ENCODE data around the gene PPIF.

Gene PPIF

DNA sequence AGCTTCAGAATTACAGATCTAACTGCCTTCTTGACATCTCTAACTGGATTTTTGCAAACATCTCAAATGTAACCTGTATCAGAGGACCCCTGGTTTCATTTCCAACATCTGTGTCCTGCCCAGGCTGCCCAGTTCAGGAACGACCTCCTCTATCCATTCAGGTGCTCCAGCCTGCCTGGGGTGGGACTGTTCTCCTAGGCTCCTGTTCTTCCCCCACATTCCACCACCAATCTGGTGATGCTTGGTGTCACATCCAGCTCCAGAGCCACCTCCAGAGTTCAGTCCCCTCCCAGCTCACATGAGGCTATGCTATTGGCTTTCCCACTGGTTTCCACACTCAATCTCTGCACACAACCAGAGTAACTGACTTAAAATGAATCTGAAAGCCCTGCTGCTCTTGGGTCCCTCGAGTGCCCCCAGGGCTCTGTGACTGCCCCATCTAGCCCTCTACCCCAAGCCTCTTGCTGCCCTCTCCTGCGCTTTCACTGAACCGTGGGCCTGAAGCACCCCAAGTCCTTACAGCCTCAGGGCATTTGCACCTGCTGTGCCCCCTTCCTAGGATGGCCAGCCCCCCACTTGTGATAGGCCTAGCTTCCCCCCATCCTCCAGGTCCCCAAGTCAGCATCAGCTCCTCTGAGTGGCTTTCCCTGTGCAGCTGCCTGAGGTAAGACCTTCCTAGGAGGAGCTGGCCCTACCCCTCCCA lies 46.1 kb downstream of the PPIF start:
- intact Hi-C loops (cut with DNase I): no loop called here
- DNase-seq: peak in 4 of 10 donors; percentile 2 to 35 (median 4)

DNA sequence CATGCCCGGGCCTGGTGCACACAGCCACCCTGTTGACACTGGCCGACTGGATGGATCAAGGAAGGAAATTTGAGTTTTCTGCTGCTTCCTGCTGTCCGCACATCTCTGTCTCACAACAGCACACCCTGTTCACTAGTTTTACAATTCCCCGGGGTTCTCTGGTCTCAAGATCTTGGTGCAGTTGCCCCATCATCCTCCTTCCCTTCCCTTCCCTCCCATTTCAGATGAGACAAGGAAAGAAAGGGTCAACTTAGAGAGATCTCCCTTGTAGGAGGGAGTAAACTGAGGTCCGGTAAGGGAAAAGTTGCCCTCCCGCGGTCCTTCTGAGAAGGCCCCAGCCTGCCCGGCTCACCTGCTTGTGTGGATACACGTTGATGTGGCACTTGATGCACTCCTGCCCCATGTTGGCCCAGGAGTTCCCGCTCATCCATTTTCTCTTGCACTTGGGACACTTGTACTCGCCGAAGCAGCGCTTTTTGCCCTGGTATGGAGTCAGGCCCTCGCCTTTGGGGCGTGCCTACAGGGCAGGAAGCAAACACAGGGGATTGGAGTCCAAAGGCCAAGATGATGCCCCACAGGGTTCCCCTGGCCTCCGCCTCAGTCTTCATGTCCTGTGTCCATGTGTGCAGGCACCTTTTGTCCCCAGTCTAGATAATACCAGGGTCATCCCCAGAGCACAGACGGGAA lies 46.8 kb downstream of the PPIF start:
- DNase-seq: peak in 5 of 10 donors; percentile 3 to 76 (median 9)
- intact Hi-C loops (cut with DNase I): no loop called here

DNA sequence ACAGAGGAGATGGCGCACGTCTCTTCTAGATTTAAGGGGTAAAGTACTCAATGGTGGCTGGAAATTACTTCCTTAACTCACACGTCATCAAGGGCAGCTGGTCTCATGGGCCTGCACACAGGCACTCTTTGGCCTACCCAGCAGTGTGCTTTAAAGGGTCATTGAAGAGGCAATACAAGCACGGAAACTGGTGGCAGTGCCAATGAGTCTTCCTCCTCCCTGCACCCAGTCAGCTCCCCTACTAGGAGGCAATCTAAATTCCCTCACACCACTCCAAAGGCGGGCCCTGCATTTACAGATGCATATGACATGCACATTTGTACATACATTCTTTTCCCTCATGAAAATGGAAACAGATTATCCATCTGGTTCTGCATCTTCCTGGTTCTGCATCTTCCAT lies 47.4 kb downstream of the PPIF start:
- peak in 4 of 10 donors; percentile 2 to 39 (median 11) for DNase-seq
- intact Hi-C loops (cut with DNase I): no loop called here

DNA sequence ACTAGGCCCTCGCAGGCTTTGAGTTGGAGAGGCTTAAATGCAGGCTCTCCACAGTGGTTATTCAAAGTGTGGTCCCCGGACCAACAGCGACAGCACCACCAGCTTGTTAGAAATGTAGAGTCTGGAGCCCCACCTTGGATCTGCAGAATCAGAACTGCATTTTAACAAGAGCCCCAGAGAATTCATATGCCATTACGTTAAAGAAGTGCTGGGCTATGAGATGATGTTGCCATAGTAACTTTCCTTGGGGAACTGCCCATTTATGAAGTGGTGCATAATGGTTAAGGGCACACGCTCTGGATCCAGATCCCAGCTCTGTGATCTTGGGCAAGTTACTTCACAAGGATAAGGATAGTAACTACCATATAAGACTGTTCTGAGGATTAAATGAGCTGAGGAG lies 49.3 kb downstream of the PPIF start:
- peak in 2 of 10 donors; percentile 2 to 14 for DNase-seq
- intact Hi-C loops (cut with DNase I): no loop called here

DNA sequence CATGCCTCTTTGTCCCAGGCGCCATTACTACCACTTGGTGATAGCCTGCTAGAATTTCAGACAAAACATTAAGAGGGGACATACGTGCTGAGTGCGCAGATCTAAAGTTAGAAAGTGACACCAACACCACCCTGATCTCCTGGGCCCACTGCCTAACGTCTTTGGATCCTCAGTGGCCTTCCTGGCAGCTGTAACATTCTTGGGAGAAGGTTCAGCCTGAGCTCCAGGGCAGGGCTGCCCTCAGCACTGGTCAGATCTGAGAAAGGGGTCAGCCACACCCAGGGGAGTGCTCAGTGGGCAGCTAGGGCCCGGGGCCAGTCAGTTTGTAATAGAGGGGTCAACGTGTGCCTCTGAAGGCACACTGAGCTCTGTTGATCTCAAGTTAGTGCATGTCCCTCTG lies 49.8 kb downstream of the PPIF start:
- peak in 2 of 10 donors; percentile 5 to 61 for DNase-seq
- intact Hi-C loops (cut with DNase I): no loop called here

DNA sequence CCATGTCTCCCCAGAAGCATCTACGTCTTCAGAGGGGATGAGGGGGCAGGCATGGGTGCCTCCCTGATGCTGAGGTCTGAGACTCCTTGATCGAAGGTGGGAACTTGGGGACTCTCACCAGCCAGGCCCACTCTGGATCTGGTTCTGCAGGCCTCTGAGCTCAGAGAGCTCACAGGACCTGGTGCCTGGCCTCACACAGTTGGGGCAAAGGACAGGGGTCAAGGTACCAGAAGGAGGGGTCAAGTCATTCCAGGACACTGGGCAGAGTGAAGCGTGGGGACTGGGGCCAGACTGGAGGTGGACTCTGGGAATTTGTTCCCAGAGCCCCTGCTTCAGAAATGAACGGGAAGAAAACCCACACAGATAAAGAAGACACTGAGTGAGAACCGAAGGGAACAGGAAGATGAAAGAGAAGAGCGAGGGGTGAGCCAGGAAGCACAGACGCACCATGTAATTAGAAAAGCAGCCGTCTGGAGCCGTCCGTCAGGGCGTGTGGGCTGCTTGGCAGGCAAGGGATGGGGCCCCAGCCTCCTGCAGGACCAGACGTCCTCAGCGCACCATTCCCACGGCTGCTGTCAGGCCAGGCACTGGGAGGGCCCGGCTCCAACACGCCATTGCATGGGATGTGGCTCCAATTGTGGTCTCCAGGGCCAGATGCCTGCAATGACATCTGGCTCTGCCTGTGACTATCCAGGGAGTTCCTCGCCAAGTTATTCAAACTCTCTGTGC lies 50.5 kb downstream of the PPIF start:
- intact Hi-C loops (cut with DNase I): no loop called here
- peak in 2 of 10 donors; percentile 71 to 74 for DNase-seq

DNA sequence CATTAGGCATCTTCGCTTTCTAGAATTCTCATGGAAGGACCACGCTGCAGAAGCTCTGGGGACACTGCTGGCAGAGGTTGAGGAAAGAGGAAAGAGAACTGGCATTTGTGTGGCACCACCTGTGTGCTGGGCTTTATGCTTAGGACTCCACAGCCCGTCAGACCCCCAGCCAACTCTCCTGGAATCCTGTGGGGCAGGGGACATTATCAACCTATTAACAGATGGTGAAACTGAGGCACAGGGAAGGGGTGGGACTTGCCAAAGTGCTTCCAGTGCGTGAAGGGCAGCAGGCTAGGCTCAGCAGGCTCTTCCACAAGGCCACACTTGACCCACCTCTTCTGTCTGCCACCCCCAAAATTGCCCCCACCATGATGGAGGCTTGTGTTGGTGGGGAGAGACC lies 51.4 kb downstream of the PPIF start:
- DNase-seq: no peak
- intact Hi-C loops (cut with DNase I): no loop called here

DNA sequence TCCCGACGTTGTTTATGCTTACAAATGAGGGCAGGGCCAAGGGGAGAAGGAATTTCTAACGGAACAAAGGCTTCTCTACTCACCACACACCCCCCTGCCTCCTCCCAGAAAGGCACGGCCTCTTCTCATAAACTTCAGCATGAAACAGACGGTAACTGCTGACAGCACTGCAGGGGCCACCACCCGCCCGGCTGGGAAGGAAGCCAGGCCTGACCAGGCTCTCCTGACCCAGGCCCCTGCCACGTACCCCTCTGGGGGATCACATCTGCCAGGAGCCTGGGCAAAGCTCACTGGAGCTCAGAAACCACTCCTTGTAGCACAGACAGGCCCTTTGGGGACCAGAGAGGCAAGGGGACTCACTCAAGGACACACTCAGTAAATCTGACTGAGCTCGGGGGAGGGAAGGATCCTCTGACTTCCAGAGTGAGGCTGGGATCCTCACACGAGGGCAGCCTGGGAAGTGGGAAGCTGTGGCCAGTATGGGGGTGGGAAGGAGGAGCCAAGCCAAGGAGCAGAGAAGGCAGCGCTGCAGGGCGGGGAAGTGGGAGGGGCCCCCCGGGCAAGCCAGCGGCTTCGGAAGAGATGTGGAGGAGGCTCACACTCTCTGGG lies 52.1 kb downstream of the PPIF start:
- intact Hi-C loops (cut with DNase I): no loop called here
- DNase-seq: peak; percentile 58 to 95 (median 72)

DNA sequence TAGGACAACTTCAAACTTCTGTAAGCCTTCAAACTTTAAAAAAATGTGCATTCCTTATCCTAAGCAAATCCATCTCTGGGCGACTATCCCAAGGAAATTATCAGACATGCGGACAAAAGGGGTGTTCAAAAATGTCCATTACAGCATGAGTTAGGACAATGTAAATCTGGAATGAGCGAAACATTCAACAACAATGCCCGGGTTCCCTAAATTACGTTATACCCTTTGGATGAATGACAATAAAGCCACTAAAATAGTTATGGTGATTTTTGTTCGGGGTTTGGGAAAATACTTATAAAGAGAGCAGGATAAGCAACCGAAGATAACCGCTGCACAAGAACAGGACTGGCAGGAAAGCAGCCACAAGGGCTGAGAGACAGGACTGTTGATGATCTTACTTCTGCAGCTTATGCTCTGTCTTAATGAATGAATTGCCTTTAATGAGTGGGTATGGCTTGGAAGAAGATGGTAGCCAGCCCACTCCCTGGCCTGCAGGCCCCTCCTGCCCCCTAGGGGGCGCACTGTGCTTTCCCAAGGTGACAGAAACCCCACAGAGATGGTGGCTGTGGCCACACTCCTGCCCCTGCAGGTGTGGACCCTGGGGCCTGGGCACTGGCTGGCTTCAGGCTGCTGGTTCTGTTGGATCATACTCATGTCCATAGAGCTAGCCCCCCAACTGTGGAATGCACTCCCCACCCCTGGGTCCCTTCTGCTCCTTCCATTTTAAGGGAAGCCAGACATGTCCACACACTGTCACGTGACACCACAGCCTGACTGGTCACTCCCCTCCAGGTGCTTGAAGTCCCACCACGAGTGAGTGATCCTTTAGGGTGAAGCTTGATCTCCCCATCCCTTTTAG lies 53.1 kb downstream of the PPIF start:
- DNase-seq: peak in 2 of 10 donors; percentile 69 to 93
- intact Hi-C loops (cut with DNase I): no loop called here

DNA sequence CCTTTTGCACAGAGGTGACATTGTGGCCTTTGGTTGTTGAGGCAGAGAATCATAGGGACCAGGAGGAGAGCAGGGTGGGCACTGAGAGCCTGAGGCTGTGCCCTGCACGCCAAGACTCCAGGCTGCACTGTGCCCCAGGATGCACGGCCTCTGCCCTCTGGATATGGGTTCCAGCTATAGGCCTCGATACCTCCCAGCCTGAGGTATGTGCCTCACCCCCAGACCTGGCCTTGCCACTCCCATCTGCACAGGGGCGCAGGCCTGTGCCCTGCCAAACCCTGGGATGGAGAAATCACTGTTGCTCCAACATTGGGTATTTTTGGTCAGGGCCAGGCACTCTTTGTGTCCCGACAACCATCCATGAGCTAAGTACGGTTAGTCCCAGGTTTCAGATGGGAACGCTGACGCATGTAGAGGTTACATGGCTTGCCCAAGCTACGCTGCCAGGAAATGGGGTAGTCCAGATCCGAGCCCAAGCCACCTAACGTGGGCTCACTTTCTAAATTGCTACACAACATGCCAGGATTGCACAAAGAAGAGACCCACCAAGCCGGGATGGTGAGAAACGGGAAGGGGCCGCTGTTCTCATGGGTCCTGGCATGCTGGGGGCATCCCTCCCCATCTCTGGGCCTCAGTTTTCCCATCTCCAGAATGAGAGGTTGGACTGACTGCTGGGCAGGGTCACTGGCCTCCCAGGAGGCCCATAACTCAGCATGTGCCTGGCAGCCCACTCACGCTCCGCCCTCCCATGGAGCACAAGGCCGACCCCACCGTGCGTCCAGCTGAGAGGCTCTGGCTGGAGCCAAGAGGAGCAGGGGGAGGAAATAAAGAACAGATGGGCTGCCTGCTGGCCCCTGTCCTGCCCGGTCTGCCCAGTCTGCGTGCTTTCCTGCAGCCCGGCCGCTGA lies 54.0 kb downstream of the PPIF start:
- intact Hi-C loops (cut with DNase I): no loop called here
- DNase-seq: peak in 2 of 10 donors; percentile 70 to 78

DNA sequence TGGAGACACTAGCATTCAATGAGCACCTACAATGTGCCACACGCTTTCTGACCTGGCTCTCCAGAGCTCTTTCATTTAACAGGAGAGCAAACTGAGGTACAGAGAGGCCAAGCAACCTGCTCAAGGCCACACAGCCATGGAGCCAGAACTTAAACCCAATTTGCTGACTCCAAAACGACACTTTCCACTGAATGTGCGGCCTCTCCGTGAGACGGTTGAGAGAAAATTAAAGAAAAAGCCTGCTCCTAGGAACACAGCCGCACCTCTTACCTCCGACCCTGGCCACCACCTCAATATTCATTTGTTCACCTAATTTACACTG lies 55.3 kb downstream of the PPIF start:
- intact Hi-C loops (cut with DNase I): no loop called here
- DNase-seq: peak in 2 of 10 donors; percentile 14 to 31

DNA sequence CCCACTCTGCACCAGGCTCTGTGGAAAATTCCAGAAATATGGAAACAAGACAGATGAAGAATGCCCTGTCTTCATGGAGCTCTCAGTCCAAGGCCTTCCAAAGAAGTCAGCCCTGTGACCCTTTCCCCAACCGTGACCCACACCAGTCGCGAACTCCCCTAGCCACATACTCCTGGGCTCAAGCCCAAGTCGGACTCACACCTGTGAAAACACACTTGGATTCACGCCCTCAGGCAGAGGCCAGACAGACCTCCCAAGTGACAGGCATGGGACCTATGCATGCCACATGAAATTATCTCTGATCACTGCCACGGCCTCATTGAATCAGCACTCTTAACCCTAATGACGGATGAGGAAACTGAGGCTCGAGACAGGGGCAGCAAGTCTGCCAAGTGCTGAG lies 55.7 kb downstream of the PPIF start:
- peak in 5 of 10 donors; percentile 2 to 58 (median 33) for DNase-seq
- intact Hi-C loops (cut with DNase I): no loop called here

DNA sequence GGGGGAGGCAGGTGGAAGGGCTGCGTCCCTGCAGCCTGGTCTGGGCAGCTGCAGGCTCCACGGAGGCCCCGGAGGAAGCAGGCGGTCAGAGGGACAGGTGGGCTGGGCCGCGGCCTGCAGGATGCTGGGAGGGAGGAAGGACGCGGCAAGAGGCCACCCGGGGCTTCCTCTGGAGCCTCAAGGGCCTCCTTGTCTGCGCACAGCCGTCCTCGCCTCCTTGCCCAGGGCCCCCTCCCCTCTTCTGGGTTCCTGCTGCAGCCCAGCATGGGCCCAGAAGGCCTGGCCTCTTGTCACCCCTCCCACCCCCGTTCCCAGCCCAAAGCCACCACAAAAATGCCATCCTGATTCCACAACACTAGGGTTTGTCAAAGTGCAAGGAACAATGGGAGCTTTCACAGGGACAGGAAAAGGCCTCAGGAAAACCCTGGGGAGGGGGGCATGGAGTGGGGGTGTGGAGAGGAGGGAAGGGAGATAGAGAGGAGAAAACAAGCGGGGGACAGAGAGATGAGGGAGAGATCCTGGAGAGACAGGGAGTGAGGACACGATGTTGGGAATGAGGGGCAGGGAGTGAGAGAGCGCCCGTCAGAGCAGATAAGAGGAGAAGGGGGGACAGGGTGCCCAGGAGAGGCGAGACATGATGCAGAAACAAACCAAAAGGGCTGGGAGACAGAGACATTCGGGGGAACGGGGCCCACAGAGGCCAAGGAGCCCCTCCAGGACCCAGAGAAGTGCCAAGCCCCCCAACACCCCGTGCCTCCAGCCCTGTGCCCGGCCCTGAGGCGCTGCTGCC lies 56.4 kb downstream of the PPIF start:
- intact Hi-C loops (cut with DNase I): no loop called here
- peak in 9 of 10 donors; percentile 44 to 91 (median 66) for DNase-seq

DNA sequence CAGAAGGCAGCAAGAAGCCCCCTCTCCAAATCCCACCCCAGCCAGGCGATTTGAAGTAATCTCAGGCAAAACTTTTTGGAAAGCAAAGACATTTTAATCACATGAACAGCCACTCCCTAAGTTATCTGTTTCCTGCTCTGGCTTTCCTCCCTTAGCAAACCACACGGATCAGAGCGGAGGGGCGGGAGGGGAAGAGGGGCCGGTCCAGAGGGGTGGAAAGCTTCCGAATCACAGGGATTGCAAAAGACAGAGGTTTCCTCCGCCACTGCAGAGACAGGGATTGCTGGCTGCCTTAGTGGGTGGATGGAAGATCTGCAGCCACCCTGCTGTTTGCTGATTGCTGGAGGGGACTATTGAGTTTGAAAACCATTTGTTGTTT lies 57.0 kb downstream of the PPIF start:
- DNase-seq: peak in 3 of 10 donors; percentile 18 to 71 (median 23)
- intact Hi-C loops (cut with DNase I): no loop called here

DNA sequence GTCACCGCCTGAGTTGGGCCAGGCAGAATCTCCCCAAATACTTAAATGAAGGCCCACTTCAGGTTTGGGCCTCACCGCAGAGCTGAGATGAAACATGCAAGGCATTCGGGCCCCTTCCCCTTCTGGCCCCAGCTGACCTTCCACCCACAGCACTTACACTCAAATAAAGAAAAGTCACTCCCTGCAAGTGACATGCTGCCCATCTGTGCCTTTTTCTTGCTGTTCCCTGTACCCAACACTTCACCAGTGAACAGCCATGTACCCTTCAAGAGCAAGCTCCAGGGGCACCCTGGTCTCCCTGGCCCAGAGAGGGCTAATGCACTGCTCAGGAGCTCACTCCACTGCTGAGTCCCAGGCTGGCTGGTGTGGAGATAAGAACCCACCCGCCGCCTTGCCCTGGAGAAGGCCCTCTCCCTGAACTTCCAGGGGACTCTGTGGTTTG lies 57.4 kb downstream of the PPIF start:
- DNase-seq: peak in 6 of 10 donors; percentile 3 to 80 (median 30)
- intact Hi-C loops (cut with DNase I): no loop called here

Data from posterior cingulate gyrus (tissue), 11 donors.